Measurements from ENCODE around the gene TUBB6. TPM values are rescaled to one million over a fixed set of nuclear protein-coding genes. Genes with fewer than 3 reads are reported as not detected.

TUBB6 gene
- total RNA-seq, 1 experiment from 2014 or later, result 240 TPM

- TF ChIP-seq ZNF425 (CRISPR knock-in tag; conservative IDR thresholded peaks at IDR 0.05) (no peak), ATF1 (CRISPR knock-in tag; IDR thresholded peaks at IDR 0.05) (no peak), ZNF416 (CRISPR knock-in tag; IDR thresholded peaks at IDR 0.05) (no peak), SMAD4 (CRISPR knock-in tag; IDR thresholded peaks at IDR 0.05) (no peak), STAT6 (CRISPR knock-in tag; conservative IDR thresholded peaks at IDR 0.05; ENCODE audit: low read depth) (no peak), ZNF396 (CRISPR knock-in tag; IDR thresholded peaks at IDR 0.05; ENCODE audit: borderline replicate concordance) (no peak), USF2 (CRISPR knock-in tag; IDR thresholded peaks at IDR 0.05) (no peak), NFYB (CRISPR knock-in tag; conservative IDR thresholded peaks at IDR 0.05; ENCODE audit: low read depth) (no peak), RORB (CRISPR knock-in tag; IDR thresholded peaks at IDR 0.05) (no peak), ZNF512 (CRISPR knock-in tag; IDR thresholded peaks at IDR 0.05; ENCODE audit: borderline replicate concordance) (no peak), TP53 (CRISPR knock-in tag; IDR thresholded peaks at IDR 0.05) (no peak)
Observed at GRCh38 chr18:12291690-12292089, 16.4 kb upstream of the TUBB6 start (continued).

- H3K27me3 Mint-ChIP-seq (ENCODE audit: low read depth), result peaks cover 3% of the 10 kb centered on the region; the same call in 1 of the 2 replicates
- TF ChIP-seq ETV6 (CRISPR knock-in tag; IDR thresholded peaks at IDR 0.05), result no peak
- TF ChIP-seq MAX (CRISPR knock-in tag; IDR thresholded peaks at IDR 0.05), result no peak
- no peak for TF ChIP-seq IRF1 (CRISPR knock-in tag; IDR thresholded peaks at IDR 0.05)
- no peak for TF ChIP-seq ATF3 (CRISPR knock-in tag; conservative IDR thresholded peaks at IDR 0.05)
- no peak for TF ChIP-seq EMX1 (CRISPR knock-in tag; IDR thresholded peaks at IDR 0.05)
- no peak for TF ChIP-seq ZNF281 (CRISPR knock-in tag; IDR thresholded peaks at IDR 0.05)
- no peak for TF ChIP-seq ARID4B (CRISPR knock-in tag; IDR thresholded peaks at IDR 0.05; ENCODE audit: borderline replicate concordance)
- peaks cover 5% of the 10 kb centered on the region; the same call in 1 of the 2 replicates for H3K36me3 Mint-ChIP-seq
- H3K4me3 Mint-ChIP-seq, result no peak overlapping the region
- DNase-seq (ENCODE audit: low spot score), result no peak
- ChIA-PET POLR2A (no interaction called here), CTCF (interaction anchor here (1.2 to 1.8 kb wide), 3 partner anchors 14 to 34 kb away, joined by 5 to 6 read pairs (median 5); no protein-coding TSS in a partner anchor)
- H3K4me1 Mint-ChIP-seq, result peaks cover 20% of the 10 kb centered on the region
- no peak for ATAC-seq
- peaks cover 5% of the 10 kb centered on the region; the same call in 1 of the 2 replicates for H3K9me3 Mint-ChIP-seq
- no peak overlapping the region for H3K27ac Mint-ChIP-seq
Observed at GRCh38 chr18:12293831-12294230, 14.2 kb upstream of the TUBB6 start.

Measured in WTC11 (cell line).